ENCODE measurements around the gene SPOCD1.
A peak's percentile ranks its signal among the peaks of the same experiment; 100 is the strongest.

DNA sequence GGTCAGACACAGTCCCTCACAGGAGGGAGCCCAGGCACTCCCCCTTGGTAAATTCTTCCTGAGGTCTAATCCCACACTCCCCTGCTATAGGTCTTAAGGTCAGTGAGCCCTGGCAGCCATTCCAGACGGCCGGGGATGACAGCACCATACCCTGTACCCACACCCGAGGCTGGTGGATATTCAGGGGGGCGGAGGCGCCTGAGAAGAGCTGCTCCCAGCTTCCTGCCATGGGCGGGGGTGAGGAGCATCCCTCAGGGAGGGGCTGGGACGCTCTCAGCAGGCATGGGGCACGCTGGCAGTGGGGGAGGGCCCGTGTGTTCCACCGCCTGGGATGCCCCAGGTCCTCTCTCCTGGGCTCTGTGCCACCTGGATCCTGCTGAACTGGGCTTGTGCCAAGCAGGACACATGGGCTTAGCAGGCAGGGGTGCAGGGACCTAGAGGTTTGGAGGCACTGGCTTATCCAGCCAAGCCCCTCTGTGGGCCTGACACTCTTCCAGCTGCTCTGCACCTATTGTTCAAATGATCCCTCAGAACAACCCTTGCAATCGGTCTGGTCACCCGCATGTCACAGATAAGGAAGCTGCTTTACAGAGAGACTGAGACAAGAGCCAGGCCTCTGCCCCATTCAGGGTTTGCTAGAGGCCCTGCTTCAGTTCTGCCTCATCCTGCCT is 46.0 kb downstream of the SPOCD1 start:
- TF ChIP-seq, protein P1, sequence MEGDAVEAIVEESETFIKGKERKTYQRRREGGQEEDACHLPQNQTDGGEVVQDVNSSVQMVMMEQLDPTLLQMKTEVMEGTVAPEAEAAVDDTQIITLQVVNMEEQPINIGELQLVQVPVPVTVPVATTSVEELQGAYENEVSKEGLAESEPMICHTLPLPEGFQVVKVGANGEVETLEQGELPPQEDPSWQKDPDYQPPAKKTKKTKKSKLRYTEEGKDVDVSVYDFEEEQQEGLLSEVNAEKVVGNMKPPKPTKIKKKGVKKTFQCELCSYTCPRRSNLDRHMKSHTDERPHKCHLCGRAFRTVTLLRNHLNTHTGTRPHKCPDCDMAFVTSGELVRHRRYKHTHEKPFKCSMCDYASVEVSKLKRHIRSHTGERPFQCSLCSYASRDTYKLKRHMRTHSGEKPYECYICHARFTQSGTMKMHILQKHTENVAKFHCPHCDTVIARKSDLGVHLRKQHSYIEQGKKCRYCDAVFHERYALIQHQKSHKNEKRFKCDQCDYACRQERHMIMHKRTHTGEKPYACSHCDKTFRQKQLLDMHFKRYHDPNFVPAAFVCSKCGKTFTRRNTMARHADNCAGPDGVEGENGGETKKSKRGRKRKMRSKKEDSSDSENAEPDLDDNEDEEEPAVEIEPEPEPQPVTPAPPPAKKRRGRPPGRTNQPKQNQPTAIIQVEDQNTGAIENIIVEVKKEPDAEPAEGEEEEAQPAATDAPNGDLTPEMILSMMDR (IDR thresholded peaks at IDR 0.05): no peak
- peak; percentile 91 for TF ChIP-seq FOXJ3 (CRISPR knock-in tag; IDR thresholded peaks at IDR 0.05)
- TF ChIP-seq, protein P2, sequence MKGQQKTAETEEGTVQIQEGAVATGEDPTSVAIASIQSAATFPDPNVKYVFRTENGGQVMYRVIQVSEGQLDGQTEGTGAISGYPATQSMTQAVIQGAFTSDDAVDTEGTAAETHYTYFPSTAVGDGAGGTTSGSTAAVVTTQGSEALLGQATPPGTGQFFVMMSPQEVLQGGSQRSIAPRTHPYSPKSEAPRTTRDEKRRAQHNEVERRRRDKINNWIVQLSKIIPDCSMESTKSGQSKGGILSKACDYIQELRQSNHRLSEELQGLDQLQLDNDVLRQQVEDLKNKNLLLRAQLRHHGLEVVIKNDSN (IDR thresholded peaks at IDR 0.05; ENCODE audit: borderline replicate concordance, low read depth): no peak
- no peak for TF ChIP-seq TAF1 (IDR thresholded peaks at IDR 0.05; ENCODE audit: borderline replicate concordance, low read depth, low read length)
- TF ChIP-seq, protein P3, sequence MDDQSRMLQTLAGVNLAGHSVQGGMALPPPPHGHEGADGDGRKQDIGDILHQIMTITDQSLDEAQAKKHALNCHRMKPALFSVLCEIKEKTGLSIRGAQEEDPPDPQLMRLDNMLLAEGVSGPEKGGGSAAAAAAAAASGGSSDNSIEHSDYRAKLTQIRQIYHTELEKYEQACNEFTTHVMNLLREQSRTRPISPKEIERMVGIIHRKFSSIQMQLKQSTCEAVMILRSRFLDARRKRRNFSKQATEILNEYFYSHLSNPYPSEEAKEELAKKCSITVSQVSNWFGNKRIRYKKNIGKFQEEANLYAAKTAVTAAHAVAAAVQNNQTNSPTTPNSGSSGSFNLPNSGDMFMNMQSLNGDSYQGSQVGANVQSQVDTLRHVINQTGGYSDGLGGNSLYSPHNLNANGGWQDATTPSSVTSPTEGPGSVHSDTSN (IDR thresholded peaks at IDR 0.05): no peak
- TF ChIP-seq POLR2AphosphoS5 (IDR thresholded peaks at IDR 0.05; ENCODE audit: low read depth, low read length): no peak
- TF ChIP-seq, protein P4, sequence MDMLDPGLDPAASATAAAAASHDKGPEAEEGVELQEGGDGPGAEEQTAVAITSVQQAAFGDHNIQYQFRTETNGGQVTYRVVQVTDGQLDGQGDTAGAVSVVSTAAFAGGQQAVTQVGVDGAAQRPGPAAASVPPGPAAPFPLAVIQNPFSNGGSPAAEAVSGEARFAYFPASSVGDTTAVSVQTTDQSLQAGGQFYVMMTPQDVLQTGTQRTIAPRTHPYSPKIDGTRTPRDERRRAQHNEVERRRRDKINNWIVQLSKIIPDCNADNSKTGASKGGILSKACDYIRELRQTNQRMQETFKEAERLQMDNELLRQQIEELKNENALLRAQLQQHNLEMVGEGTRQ (IDR thresholded peaks at IDR 0.05; ENCODE audit: borderline replicate concordance, low read depth, low read length): no peak

All from SK-N-SH (cell line).